Retinal pigment epithelial cell (primary cell): ENCODE results near the gene C3orf18.
"Not testable (repeated sequence)": the region's sequence is repeated elsewhere in the genome, so short reads cannot be mapped to it uniquely, and the experiment has no call there.

Source experiments
- DNase-seq: peaks from one replicate; pipeline ENCODE4 v3.0.0-alpha.2; 2010; ENCODE audit warnings: low read depth
- H3K4me3 ChIP-seq: 2 replicates; pipeline ENCODE4 v1.5.1; 2011; ENCODE audit warnings: mild to moderate bottlenecking, low read length, control low read depth, moderate library complexity
- CTCF ChIP-seq: conservative IDR thresholded peaks from 2 replicates; pipeline ENCODE4 v1.5.1; 2011; ENCODE audit warnings: low read depth, low read length, control low read depth, inconsistent platforms

Gene C3orf18

GRCh38 chr3:50520849-50521248, 46.7 kb downstream of the C3orf18 start:
- H3K4me3 ChIP-seq = no peak overlapping the region
- TF ChIP-seq CTCF = no peak
- no peak for DNase-seq

GRCh38 chr3:50519471-50520089, 48.0 kb downstream of the C3orf18 start:
- peak; percentile 15 for DNase-seq
- TF ChIP-seq CTCF = peak; percentile 99
- no peak overlapping the region for H3K4me3 ChIP-seq

GRCh38 chr3:50518436-50518835, 49.1 kb downstream of the C3orf18 start:
- TF ChIP-seq CTCF = no peak
- no peak overlapping the region for H3K4me3 ChIP-seq
- DNase-seq = no peak

- no peak for TF ChIP-seq CTCF
- DNase-seq = no peak
- no peak overlapping the region for H3K4me3 ChIP-seq
Observed at GRCh38 chr3:50517721-50518206, 49.8 kb downstream of the C3orf18 start.

GRCh38 chr3:50516440-50516871, 51.1 kb downstream of the C3orf18 start:
- DNase-seq = no peak
- H3K4me3 ChIP-seq = no peak overlapping the region
- no peak for TF ChIP-seq CTCF

GRCh38 chr3:50515565-50516439, 51.7 kb downstream of the C3orf18 start:
- no peak for TF ChIP-seq CTCF
- H3K4me3 ChIP-seq = no peak overlapping the region
- DNase-seq = no peak

GRCh38 chr3:50512908-50513307, 54.6 kb downstream of the C3orf18 start:
- DNase-seq, H3K4me3 ChIP-seq: not testable (repeated sequence)
